WTC11 (cell line): ENCODE data around the gene RBM24. TPM values are rescaled to one million over a fixed set of nuclear protein-coding genes. Genes with fewer than 3 reads are reported as not detected.

Source experiments
- ATAC-seq: fragments of 200-7000 bp; cut with Tn5 transposase; 2 replicates; pipeline ENCODE4 v1.10.0; 2021; ENCODE audit warnings: mild to moderate bottlenecking, moderate library complexity
- CTCF ChIA-PET: fragments of 300-600 bp; sonication (Branson Sonifier 250); formaldehyde crosslinking; loops from one replicate; lab custom pipeline; 2021; ENCODE audit warnings: antibody characterized with exemption; lab: Charles Lee
- POLR2A ChIA-PET: fragments of 350-600 bp; sonication (Branson Sonifier 250); formaldehyde crosslinking; loops from one replicate; lab custom pipeline; 2021; ENCODE audit warnings: antibody characterized with exemption; lab: Charles Lee
- DNase-seq: peaks from one replicate; pipeline ENCODE4 v3.0.0; 2021; ENCODE audit warnings: low spot score
- H3K27ac Mint-ChIP-seq: 2 replicates; pipeline ENCODE4 v1.8.0; 2021; ENCODE audit warnings: mixed read lengths
- H3K27me3 Mint-ChIP-seq: 2 replicates; pipeline ENCODE4 v1.8.0; 2021; ENCODE audit warnings: low read depth, mild to moderate bottlenecking, moderate library complexity, mixed read lengths
- H3K36me3 Mint-ChIP-seq: 2 replicates; pipeline ENCODE4 v1.8.0; 2021; ENCODE audit warnings: mixed read lengths
- H3K4me1 Mint-ChIP-seq: 2 replicates; pipeline ENCODE4 v1.8.0; 2022; ENCODE audit warnings: mixed read lengths
- H3K4me3 Mint-ChIP-seq: 2 replicates; pipeline ENCODE4 v1.8.0; 2021; ENCODE audit warnings: mild to moderate bottlenecking, moderate library complexity, mixed read lengths
- H3K9me3 Mint-ChIP-seq: 2 replicates; pipeline ENCODE4 v1.8.0; 2021; ENCODE audit warnings: mixed read lengths
- CDX4 ChIP-seq: fragments of 250-450 bp; sonication (Bioruptor Pico); IDR thresholded peaks from 2 replicates; pipeline ENCODE4 v1.9.0; 2021; ENCODE audit warnings: moderate library complexity, mild to moderate bottlenecking, inconsistent platforms, borderline replicate concordance
- CTCF ChIP-seq: fragments of 200-600 bp; IDR thresholded peaks from 2 replicates; pipeline ENCODE4 v1.8.0; 2022; ENCODE audit warnings: antibody characterized with exemption
- E2F1 ChIP-seq: sonication (generic); formaldehyde crosslinking; IDR thresholded peaks from 2 replicates; pipeline ENCODE4 v1.8.0; 2022; ENCODE audit warnings: mild to moderate bottlenecking, missing genetic modification reagents
- FOXJ3 ChIP-seq: sonication (generic); formaldehyde crosslinking; IDR thresholded peaks from 2 replicates; pipeline ENCODE4 v1.9.0; 2021; ENCODE audit warnings: missing genetic modification reagents, mild to moderate bottlenecking, borderline replicate concordance
- FOXK1 ChIP-seq: sonication (generic); formaldehyde crosslinking; IDR thresholded peaks from 2 replicates; pipeline ENCODE4 v1.8.0; 2022; ENCODE audit warnings: mild to moderate bottlenecking, moderate library complexity, missing genetic modification reagents
- FOXP1 ChIP-seq: sonication (generic); formaldehyde crosslinking; IDR thresholded peaks from 2 replicates; pipeline ENCODE4 v1.8.0; 2022; ENCODE audit warnings: missing genetic modification reagents, mild to moderate bottlenecking, moderate library complexity, borderline replicate concordance
- IRF2 ChIP-seq: sonication (generic); formaldehyde crosslinking; IDR thresholded peaks from 2 replicates; pipeline ENCODE4 v1.8.0; 2022; ENCODE audit warnings: low read depth, missing genetic modification reagents, borderline replicate concordance
- PRDM15 ChIP-seq: sonication (generic); formaldehyde crosslinking; IDR thresholded peaks from 2 replicates; pipeline ENCODE4 v1.8.0; 2022; ENCODE audit warnings: missing genetic modification reagents
- RELA ChIP-seq: sonication (generic); formaldehyde crosslinking; IDR thresholded peaks from 2 replicates; pipeline ENCODE4 v1.8.1; 2022; ENCODE audit warnings: missing genetic modification reagents, mild to moderate bottlenecking, borderline replicate concordance
- SP1 ChIP-seq: sonication (generic); formaldehyde crosslinking; conservative IDR thresholded peaks from 2 replicates; pipeline ENCODE4 v1.8.1; 2022; ENCODE audit warnings: missing genetic modification reagents
- USF1 ChIP-seq: sonication (generic); formaldehyde crosslinking; IDR thresholded peaks from 2 replicates; pipeline ENCODE4 v1.8.0; 2022; ENCODE audit warnings: mild to moderate bottlenecking, missing genetic modification reagents
- ZMAT4 ChIP-seq: fragments of 250-450 bp; sonication (Bioruptor Pico); IDR thresholded peaks from 2 replicates; pipeline ENCODE4 v1.9.0; 2021; ENCODE audit warnings: mild to moderate bottlenecking
- ZNF532 ChIP-seq: fragments of 250-450 bp; sonication (Bioruptor Pico); IDR thresholded peaks from 2 replicates; pipeline ENCODE4 v1.9.0; 2021; ENCODE audit warnings: mild to moderate bottlenecking, borderline replicate concordance
- total RNA-seq: library from RNA; stranded (reverse); gene quantifications from 3 replicates; pipeline ENCODE4 v1.2.3, GENCODE V29; 2021

Gene RBM24
- total RNA-seq, 1 experiment from 2014 or later, result 0.63 TPM

GRCh38 chr6:17277256-17277655 is 3.9 kb upstream of the RBM24 start (continued):
- no peak for TF ChIP-seq IRF2 (CRISPR knock-in tag)
- TF ChIP-seq E2F1, result no peak
- TF ChIP-seq ZMAT4 (CRISPR knock-in tag), result no peak
- TF ChIP-seq, all 79 proteins: peak for 0

GRCh38 chr6:17278289-17279063 is 2.7 kb upstream of the RBM24 start:
- no peak for ATAC-seq
- TF ChIP-seq USF1 (CRISPR knock-in tag) (no peak), ZNF532 (CRISPR knock-in tag) (no peak), FOXP1 (no peak), CDX4 (CRISPR knock-in tag) (no peak), CTCF (no peak), RELA (CRISPR knock-in tag) (no peak), PRDM15 (CRISPR knock-in tag) (no peak), FOXK1 (CRISPR knock-in tag) (no peak), SP1 (no peak), FOXJ3 (CRISPR knock-in tag) (no peak)

More at GRCh38 chr6:17278289-17279063, 2.7 kb upstream of the RBM24 start:
- DNase-seq, result no peak
- Mint-ChIP-seq H3K4me3 (no peak overlapping the region), H3K36me3 (no peaks in the 10 kb centered on the region), H3K9me3 (no peaks in the 10 kb centered on the region), H3K27ac (no peak overlapping the region), H3K4me1 (peaks cover 17% of the 10 kb centered on the region), H3K27me3 (peaks cover 71% of the 10 kb centered on the region)
- ChIA-PET POLR2A (no interaction called here), CTCF (interaction anchor here (0.7 to 1.8 kb wide), 2 partner anchors 305 to 483 kb away, joined by 3 to 4 read pairs; no protein-coding TSS in a partner anchor)
